ENCODE data around the gene FPR2.

GRCh38 chr19:51733742-51734522 lies 27.0 kb upstream of the FPR2 start:
- TF ChIP-seq CTCF (tag by site-specific recombination; IDR thresholded peaks at IDR 0.05) (no peak), HOXA7 (CRISPR knock-in tag; IDR thresholded peaks at IDR 0.05; ENCODE audit: borderline replicate concordance) (no peak), SP3 (tag by site-specific recombination; IDR thresholded peaks at IDR 0.05) (no peak), ZNF529 (tag by site-specific recombination; IDR thresholded peaks at IDR 0.05; ENCODE audit: insufficient replicate concordance) (no peak), ZNF169 (tag by site-specific recombination; IDR thresholded peaks at IDR 0.05) (no peak), SP2 (tag by site-specific recombination; IDR thresholded peaks at IDR 0.05) (no peak), ZNF354C (tag by site-specific recombination; IDR thresholded peaks at IDR 0.05; ENCODE audit: borderline replicate concordance, low read depth) (no peak), KLF1 (tag by site-specific recombination; IDR thresholded peaks at IDR 0.05) (no peak), YY1 (tag by site-specific recombination; IDR thresholded peaks at IDR 0.05) (no peak)

Measured in HEK293 (cell line).